AG10803 (cell line): ENCODE results near the gene ELAPOR1.
"Not testable (repeated sequence)": the region's sequence is repeated elsewhere in the genome, so short reads cannot be mapped to it uniquely, and the experiment has no call there.

ENCODE experiments used
- DNase-seq: peaks from one replicate; pipeline ENCODE4 v3.0.0; 2010; ENCODE audit warnings: low read depth
- H3K4me3 ChIP-seq: 2 replicates; pipeline ENCODE4 v1.5.1; 2011; ENCODE audit warnings: mild to moderate bottlenecking, low read length, control low read depth
- CTCF ChIP-seq: conservative IDR thresholded peaks from 2 replicates; pipeline ENCODE4 v1.5.1; 2011; ENCODE audit warnings: mild to moderate bottlenecking, low read length, control low read depth, inconsistent platforms

The ELAPOR1 gene

GRCh38 chr1:109136766-109137165 lies 22.9 kb downstream of the ELAPOR1 start:
- no peak overlapping the region for H3K4me3 ChIP-seq
- no peak for DNase-seq
- TF ChIP-seq CTCF: no peak

GRCh38 chr1:109137958-109138357 lies 24.0 kb downstream of the ELAPOR1 start:
- DNase-seq: no peak
- H3K4me3 ChIP-seq: no peak overlapping the region
- TF ChIP-seq CTCF: no peak

- no peak for TF ChIP-seq CTCF
- no peak for DNase-seq
Measured at GRCh38 chr1:109138358-109138757, 24.4 kb downstream of the ELAPOR1 start.

DNA sequence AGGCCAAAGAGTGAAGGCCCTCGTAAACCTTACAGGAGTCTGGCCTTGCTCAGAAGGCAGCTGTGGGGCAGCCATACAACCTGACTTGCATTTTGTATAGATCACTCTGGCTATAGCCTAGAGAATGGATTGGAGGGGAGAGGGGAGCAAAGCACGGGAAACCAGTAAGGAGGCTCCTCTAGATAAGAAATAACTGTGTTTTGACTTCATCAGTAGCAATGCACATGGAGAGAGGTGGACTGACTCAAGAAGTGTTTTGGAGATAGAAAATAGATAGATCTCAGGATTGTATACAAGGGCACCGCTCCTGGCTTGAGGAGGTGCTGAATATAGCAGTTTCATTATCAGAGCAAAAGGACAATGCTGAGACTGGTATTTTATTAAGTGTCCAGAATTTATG lies 26.5 kb downstream of the ELAPOR1 start:
- H3K4me3 ChIP-seq: no peak overlapping the region
- no peak for TF ChIP-seq CTCF
- DNase-seq: no peak

More at GRCh38 chr1:109138358-109138757, 24.4 kb downstream of the ELAPOR1 start:
- no peak overlapping the region for H3K4me3 ChIP-seq

DNA sequence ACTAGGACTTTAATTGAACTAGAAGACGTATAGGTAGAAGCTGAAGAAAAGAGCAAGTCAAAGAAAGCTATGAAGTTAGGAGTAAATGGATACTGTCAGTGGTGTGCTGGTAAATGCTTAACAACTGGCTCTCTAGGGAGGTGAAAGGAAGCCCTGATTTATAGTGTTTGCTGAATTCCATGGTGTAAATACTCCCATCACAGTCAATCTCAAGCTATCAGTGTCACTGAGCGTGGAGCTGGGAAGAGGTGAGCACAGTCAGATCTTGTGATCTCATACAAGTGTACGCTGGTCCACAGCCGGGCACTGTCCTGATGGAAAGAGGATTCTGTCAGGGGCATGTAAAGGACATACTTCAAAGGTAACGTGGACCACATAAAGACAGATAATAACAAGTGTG lies 28.3 kb downstream of the ELAPOR1 start:
- TF ChIP-seq CTCF: no peak
- no peak for DNase-seq
- H3K4me3 ChIP-seq: no peak overlapping the region

DNA sequence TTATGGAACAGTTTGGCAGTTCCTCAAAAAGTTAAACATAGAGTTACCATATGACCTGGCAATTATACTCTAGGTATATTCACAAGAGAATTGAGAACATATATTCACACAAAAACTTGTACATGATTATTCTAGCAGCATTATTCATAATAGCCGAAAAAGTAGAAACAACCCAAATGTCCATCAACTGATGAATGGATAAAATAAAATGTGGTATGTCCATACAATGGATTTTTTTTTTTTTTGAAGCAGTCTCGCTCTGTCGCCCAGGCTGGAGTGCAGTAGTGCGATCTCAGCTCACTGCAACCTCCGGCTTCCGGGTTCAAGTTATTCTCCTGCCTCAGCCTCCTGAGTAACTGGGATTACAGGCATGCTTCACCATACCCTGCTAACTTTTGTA lies 28.8 kb downstream of the ELAPOR1 start:
- DNase-seq, H3K4me3 ChIP-seq: not testable (repeated sequence)

GRCh38 chr1:109148987-109149561 lies 35.2 kb downstream of the ELAPOR1 start:
- no peak for DNase-seq
- TF ChIP-seq CTCF: no peak
- H3K4me3 ChIP-seq: no peak overlapping the region
